NCI-H748 (cell line): ENCODE measurements around the gene SYF2.
"Not testable (repeated sequence)": the region's sequence is repeated elsewhere in the genome, so short reads cannot be mapped to it uniquely, and the experiment has no call there.

Source experiments
- DNase-seq: peaks from one replicate; lab custom pipeline; 2025; ENCODE audit not compliant: unreplicated experiment; lab: John Stamatoyannopoulos, UW

SYF2 gene

GRCh38 chr1:25232027-25232865 is at the start of gene SYF2:
Gene SYF2, minus strand, starts transcription at chr1:25232502. Its CDS starts 35 bp downstream, at chr1:25232467.
- peak; percentile 90 for DNase-seq

GRCh38 chr1:25279693-25280111 is 47.4 kb upstream of the SYF2 start:
- DNase-seq = not testable (repeated sequence)

- DNase-seq = not testable (repeated sequence)
These were observed 46.5 kb upstream of the SYF2 start for GRCh38 chr1:25278790-25279189.

- not testable (repeated sequence) for DNase-seq
These were observed 46.1 kb upstream of the SYF2 start for GRCh38 chr1:25278358-25278757.

GRCh38 chr1:25277295-25277694 is 45.0 kb upstream of the SYF2 start:
- DNase-seq = not testable (repeated sequence)

GRCh38 chr1:25275648-25276047 is 43.3 kb upstream of the SYF2 start:
- DNase-seq = not testable (repeated sequence)

- DNase-seq = not testable (repeated sequence)
These were observed 39.9 kb upstream of the SYF2 start, which contains the start of gene RHD for GRCh38 chr1:25272238-25272637. Gene RHD, plus strand, starts transcription at chr1:25272509. Its CDS starts 39 bp downstream, at chr1:25272548.

GRCh38 chr1:25268143-25268760 is 36.0 kb upstream of the SYF2 start:
- DNase-seq = not testable (repeated sequence)

- DNase-seq = peak; percentile 75
These were observed 35.2 kb upstream of the SYF2 start for GRCh38 chr1:25267288-25268142.

GRCh38 chr1:25266554-25267287 is 34.4 kb upstream of the SYF2 start:
- DNase-seq = not testable (repeated sequence)

- not testable (repeated sequence) for DNase-seq
These were observed 28.0 kb upstream of the SYF2 start for GRCh38 chr1:25260336-25260735.

- not testable (repeated sequence) for DNase-seq
These were observed 27.5 kb upstream of the SYF2 start for GRCh38 chr1:25259813-25260212.

- DNase-seq = no peak
These were observed 24.9 kb upstream of the SYF2 start for GRCh38 chr1:25257196-25257595.

- no peak for DNase-seq
These were observed 24.3 kb upstream of the SYF2 start for GRCh38 chr1:25256578-25256965.

GRCh38 chr1:25255706-25256577 is 23.6 kb upstream of the SYF2 start:
- no peak for DNase-seq

GRCh38 chr1:25253911-25254310 is 21.6 kb upstream of the SYF2 start:
- DNase-seq = no peak

- no peak for DNase-seq
These were observed 15.8 kb upstream of the SYF2 start for GRCh38 chr1:25247829-25248754.

- peak; percentile 97 for DNase-seq
These were observed 14.9 kb upstream of the SYF2 start, which contains the start of gene RSRP1 for GRCh38 chr1:25247024-25247828. Gene RSRP1, minus strand, starts transcription at chr1:25247454. Its CDS starts 491 bp downstream, at chr1:25246963.
